ENCODE measurements around the gene ALG13.
"Not testable (repeated sequence)": the region's sequence is repeated elsewhere in the genome, so short reads cannot be mapped to it uniquely, and the experiment has no call there.

Gene ALG13

GRCh38 chrX:111680988-111681779, at the start of gene ALG13:
Gene ALG13 (plus strand): TSS chrX:111681170. CDS start chrX:111681219, 49 bp downstream.
- peak within 1 kb of the TSS; percentile 68 for H3K4me3 ChIP-seq (ENCODE audit: low read depth, low read length)
- DNase-seq (ENCODE audit: low read depth), result peak; percentile 71

DNA sequence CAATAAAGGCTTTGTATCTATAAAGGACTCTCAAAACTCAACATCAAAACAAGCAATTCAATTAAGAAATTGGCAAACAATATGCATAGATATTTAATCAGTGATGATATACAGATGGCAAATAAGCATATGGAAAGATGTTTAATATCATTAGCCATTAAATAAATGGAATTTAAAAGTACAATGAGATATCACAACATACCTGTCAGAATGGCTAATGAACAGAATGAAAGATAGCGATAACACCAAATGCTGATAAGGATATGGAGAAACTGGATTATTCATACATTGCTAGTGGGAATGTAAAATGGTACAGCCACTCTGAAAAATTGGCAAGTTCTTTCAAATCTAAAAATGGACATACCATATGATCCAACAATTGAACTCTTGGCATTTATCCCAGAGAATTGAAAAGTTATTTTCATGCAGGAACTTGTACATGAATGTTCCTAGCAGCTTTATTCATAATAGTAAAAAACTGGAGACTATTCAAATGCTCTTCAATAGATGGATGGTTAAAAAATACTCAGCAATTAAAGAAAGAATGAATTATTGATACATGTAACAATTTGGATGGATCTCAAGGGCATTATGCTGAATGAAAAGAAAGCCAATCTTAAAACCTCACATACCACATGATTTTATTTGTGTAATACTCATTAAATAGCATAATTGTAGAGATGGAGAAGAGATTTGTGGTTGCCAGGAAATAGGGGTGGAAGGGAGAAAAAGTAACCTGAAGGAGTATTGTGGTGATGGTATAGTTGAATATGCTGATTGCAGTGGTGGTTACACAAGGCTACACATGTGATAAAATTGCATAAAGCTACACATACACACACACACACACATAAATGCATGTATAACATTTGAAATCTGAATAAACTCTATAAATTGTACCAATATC, 45.9 kb upstream of the ALG13 start:
- no peak for DNase-seq (ENCODE audit: low read depth)
- no peak overlapping the region for H3K4me3 ChIP-seq (ENCODE audit: low read depth, low read length)

GRCh38 chrX:111641969-111642368, 39.0 kb upstream of the ALG13 start:
- DNase-seq (ENCODE audit: low read depth), result no peak
- H3K4me3 ChIP-seq (ENCODE audit: low read depth, low read length), result no peak overlapping the region

GRCh38 chrX:111645165-111645564, 35.8 kb upstream of the ALG13 start:
- not testable (repeated sequence) for H3K4me3 ChIP-seq (ENCODE audit: low read depth, low read length); DNase-seq (ENCODE audit: low read depth)

GRCh38 chrX:111645607-111646006, 35.4 kb upstream of the ALG13 start:
- DNase-seq (ENCODE audit: low read depth), result no peak
- no peak overlapping the region for H3K4me3 ChIP-seq (ENCODE audit: low read depth, low read length)

- no peak overlapping the region for H3K4me3 ChIP-seq (ENCODE audit: low read depth, low read length)
Measured at GRCh38 chrX:111646515-111646914, 34.5 kb upstream of the ALG13 start.

DNA sequence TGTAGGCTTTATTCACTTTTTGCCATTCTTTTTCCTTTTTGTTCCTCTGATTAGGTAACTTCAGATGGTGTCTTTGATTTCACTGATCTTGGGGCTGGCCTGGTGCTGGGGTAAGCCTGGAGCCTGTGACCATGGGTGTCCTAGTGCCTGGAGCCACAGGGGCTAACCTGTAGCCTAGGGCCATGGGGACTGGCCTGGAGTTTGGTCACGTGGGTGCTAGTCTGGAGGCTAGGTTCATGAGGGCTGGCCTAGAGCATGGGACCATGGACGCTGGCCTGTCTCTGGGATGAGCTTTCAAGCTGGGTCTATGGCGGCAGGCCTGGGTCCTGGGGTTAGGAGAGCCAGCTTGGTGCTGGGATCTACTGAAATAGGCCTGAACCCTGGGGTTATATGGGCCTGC, 32.2 kb upstream of the ALG13 start:
- H3K4me3 ChIP-seq (ENCODE audit: low read depth, low read length), result no peak overlapping the region
- DNase-seq (ENCODE audit: low read depth), result no peak

More at GRCh38 chrX:111646515-111646914, 34.5 kb upstream of the ALG13 start:
- no peak for DNase-seq (ENCODE audit: low read depth)

- DNase-seq (ENCODE audit: low read depth), result no peak
- H3K4me3 ChIP-seq (ENCODE audit: low read depth, low read length), result no peak overlapping the region
Measured at GRCh38 chrX:111649638-111650037, 31.3 kb upstream of the ALG13 start.

GRCh38 chrX:111650845-111651244, 30.1 kb upstream of the ALG13 start:
- no peak for DNase-seq (ENCODE audit: low read depth)
- no peak overlapping the region for H3K4me3 ChIP-seq (ENCODE audit: low read depth, low read length)

- no peak for DNase-seq (ENCODE audit: low read depth)
- no peak overlapping the region for H3K4me3 ChIP-seq (ENCODE audit: low read depth, low read length)
Measured at GRCh38 chrX:111652719-111653118, 28.3 kb upstream of the ALG13 start.

DNA sequence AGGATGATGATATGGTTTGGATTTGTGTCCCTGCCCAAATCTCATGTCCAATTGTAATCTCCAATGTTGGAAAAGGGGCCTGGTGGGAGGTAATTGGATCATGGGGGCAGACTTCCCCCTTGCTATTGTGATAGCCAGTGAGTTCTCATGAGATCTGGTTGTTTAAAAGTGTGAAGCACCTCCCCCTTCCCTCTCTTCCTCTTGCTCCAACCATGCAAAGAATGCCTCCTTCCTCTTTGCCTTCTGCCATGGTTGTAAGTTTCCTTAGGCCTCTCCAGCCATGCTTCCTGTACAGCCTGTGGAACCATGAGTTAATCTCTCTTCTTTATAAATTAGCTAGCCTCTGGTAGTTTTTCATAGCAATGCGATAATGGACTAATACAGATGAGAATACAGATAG, 19.7 kb upstream of the ALG13 start:
- no peak overlapping the region for H3K4me3 ChIP-seq (ENCODE audit: low read depth, low read length)
- DNase-seq (ENCODE audit: low read depth), result no peak

- DNase-seq (ENCODE audit: low read depth), result no peak
- H3K4me3 ChIP-seq (ENCODE audit: low read depth, low read length), result no peak overlapping the region
Measured at GRCh38 chrX:111662292-111662691, 18.7 kb upstream of the ALG13 start.

GRCh38 chrX:111671668-111672067, 9.3 kb upstream of the ALG13 start:
- no peak for DNase-seq (ENCODE audit: low read depth)
- no peak overlapping the region for H3K4me3 ChIP-seq (ENCODE audit: low read depth, low read length)

DNA sequence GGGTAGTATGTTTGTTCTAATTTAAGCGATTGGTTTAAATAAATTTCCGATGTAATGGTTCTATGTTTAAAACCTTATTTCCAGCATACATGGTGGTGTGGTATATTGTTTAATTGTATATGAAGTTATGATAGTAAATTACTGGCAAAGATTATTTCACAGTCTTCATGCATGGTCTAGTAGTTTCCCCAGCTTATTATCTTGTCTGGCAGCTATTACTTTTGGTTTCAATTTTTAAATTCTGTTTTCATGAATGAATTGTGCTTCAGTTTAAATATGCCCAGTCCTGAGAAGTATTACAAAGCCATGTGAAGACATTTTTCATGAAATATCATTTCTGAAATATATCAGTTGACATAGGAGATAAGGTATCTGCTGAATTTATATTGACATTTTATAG, 6.3 kb downstream of the ALG13 start:
- H3K4me3 ChIP-seq (ENCODE audit: low read depth, low read length), result no peak overlapping the region
- no peak for DNase-seq (ENCODE audit: low read depth)

DNA sequence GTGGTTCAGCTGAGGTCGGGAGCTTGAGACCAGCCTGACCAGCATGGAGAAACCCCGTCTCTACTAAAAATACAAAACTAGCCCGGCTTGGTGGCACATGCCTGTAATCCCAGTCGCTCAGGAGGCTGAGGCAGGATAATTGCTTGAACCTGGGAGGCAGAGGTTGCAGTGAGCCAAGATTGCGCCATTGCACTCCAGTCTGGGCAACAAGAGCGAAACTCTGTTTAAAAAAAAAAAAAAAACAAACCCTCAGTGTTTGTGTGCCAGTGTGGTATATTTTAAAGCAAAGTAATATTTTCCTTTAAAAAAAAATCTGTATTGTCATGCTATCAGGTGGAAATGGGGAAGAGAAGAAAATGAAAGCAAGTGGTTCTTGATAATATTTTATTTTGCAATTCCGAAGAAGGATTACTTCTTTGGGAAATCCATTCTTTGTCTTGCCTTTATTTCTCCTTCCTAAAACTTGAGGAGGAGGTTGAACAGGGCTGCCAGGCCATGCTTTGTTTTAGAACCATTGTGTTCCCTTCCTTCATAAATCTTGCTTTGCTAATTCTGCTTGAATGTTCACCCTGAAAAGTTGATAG, 14.4 kb downstream of the ALG13 start:
- H3K4me3 ChIP-seq (ENCODE audit: low read depth, low read length), result no peak overlapping the region
- DNase-seq (ENCODE audit: low read depth), result no peak

- DNase-seq (ENCODE audit: low read depth), result no peak
- H3K4me3 ChIP-seq (ENCODE audit: low read depth, low read length), result no peak overlapping the region
Measured at GRCh38 chrX:111719426-111720210, 38.6 kb downstream of the ALG13 start.

- H3K4me3 ChIP-seq (ENCODE audit: low read depth, low read length), result no peak overlapping the region
- DNase-seq (ENCODE audit: low read depth), result no peak
Measured at GRCh38 chrX:111728096-111728495, 47.1 kb downstream of the ALG13 start.

DNA sequence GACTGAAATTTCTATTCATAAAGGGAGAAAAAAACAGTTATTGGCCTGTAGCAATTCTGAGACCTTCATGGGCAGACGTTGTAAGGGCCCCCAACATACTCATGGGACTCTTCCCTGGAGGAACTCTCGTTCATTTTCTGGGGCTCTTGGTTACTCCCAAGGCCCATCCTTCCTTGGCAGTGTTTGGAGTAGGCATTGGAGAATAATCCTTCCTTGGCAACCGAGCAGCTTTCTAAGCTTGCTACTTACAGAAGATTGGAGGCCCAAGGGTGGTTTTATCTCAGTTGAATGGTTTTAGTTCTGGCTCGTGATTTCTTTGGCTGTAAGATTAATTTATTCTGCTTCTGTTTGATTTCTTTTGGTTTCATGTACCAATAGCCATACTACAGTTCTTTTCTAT, 50.4 kb downstream of the ALG13 start:
- DNase-seq (ENCODE audit: low read depth), result no peak
- no peak overlapping the region for H3K4me3 ChIP-seq (ENCODE audit: low read depth, low read length)

DNA sequence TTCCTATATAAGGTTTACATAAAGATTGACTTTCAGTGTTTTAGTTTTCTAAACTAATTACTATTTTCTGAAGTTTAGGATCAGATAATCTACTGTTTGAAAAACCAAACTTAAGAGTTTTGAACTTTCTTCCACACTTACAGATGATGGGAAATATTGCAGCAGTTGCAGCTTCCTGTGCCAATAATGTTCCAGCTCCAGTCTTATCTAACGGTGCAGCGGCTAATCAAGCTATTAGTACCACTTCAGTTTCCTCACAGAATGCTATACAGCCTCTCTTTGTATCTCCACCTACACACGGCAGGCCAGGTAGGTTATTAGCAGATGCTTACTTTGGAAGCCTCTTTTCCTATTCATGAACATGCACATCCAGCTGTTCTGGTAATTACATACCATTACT, 55.6 kb downstream of the ALG13 start:
- DNase-seq (ENCODE audit: low read depth), result no peak
- H3K4me3 ChIP-seq (ENCODE audit: low read depth, low read length), result no peak overlapping the region
